Cardiac fibroblast (primary cell): Measurements from ENCODE around the gene BIRC3.

Experiments
- DNase-seq, 2 donors: peaks; one replicate each; pipeline versions ENCODE4 v3.0.0 to v3.0.0-alpha.2; 2010; ENCODE audit warnings: low read depth in 2 of 2
- H3K4me3 ChIP-seq, 2 donors: replicated peaks in 1 of 2; 1 replicate in 1 of 2; 2 replicates in 1 of 2; pipeline ENCODE4 v1.5.1; 2011; ENCODE audit warnings: low read depth in 2 of 2, low read length in 2 of 2, mild to moderate bottlenecking in 2 of 2, moderate library complexity in 1 of 2
- TF ChIP-seq, protein P1 (sequence below): IDR thresholded peaks from one replicate; pipeline ENCODE4 v1.5.1; 2011; ENCODE audit warnings: low read depth, mild to moderate bottlenecking, low read length, inconsistent platforms

BIRC3 gene

DNA sequence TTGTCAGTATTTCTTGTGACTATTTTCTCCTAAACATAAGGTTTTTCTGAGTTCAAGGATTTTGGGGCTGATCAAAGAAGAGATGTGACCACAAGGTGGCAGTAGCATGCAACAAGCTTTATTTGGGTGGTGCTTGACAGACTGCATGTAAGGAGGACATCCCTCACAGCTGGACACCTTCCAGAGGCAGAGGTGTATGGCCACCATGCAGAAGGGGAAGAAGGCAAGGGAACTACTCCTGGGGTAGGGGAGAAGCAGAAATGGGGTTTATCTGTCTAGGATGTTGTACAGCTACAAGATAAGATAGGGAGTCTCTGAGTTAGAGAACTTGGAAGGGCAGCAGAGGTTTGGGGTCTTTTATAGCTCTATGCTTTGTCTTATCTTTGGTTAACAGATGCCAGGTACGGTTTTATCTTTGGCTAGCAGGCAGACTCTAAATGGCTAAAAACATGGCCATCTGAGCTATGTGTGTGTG lies 24.6 kb downstream of the BIRC3 start:
- no peak overlapping the region for H3K4me3 ChIP-seq
- DNase-seq: peak; percentile 89 to 91
- TF ChIP-seq, protein P1, sequence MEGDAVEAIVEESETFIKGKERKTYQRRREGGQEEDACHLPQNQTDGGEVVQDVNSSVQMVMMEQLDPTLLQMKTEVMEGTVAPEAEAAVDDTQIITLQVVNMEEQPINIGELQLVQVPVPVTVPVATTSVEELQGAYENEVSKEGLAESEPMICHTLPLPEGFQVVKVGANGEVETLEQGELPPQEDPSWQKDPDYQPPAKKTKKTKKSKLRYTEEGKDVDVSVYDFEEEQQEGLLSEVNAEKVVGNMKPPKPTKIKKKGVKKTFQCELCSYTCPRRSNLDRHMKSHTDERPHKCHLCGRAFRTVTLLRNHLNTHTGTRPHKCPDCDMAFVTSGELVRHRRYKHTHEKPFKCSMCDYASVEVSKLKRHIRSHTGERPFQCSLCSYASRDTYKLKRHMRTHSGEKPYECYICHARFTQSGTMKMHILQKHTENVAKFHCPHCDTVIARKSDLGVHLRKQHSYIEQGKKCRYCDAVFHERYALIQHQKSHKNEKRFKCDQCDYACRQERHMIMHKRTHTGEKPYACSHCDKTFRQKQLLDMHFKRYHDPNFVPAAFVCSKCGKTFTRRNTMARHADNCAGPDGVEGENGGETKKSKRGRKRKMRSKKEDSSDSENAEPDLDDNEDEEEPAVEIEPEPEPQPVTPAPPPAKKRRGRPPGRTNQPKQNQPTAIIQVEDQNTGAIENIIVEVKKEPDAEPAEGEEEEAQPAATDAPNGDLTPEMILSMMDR: peak; percentile 83

DNA sequence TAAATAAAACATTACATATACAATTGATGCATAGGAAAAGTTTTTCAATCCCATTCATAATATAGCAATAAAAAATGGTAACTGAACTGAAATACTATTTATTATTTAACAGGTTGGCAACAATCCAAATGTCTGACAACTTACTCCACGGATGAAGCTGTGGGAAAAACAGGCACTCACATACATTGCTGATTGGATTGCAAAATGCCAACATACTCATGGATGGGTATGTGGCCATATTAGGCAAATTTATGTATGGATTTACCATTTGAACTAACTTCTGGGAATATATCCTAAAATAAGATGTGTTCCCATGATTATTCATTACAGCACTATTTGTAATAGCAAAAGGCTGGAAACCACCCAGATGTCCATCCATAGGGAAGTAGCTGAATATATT lies 26.5 kb downstream of the BIRC3 start:
- TF ChIP-seq, protein P1: no peak
- DNase-seq: peak; percentile 31 to 49
- no peak overlapping the region for H3K4me3 ChIP-seq

DNA sequence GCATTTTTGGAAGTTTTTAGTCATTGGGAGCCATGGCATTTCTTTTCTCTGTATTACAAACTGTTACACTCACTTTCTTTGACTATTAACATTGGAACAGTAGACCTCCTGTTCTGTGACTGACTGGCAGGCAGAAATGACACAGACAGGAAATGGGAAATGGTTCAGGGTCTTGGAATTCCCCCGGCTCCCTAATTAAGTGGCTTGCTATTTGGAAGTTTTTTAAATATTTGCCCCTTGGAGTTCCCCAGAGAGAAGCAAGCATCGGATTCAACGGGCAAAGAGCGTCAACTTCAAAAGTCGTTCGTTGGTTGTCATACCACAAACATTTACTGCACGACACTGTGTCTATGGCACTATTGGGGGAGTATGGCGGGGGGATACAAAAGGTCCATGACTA lies 28.6 kb downstream of the BIRC3 start:
- H3K4me3 ChIP-seq: peak overlapping the region; percentile 80 to 82
- TF ChIP-seq, protein P1: no peak
- peak; percentile 34 to 68 for DNase-seq

DNA sequence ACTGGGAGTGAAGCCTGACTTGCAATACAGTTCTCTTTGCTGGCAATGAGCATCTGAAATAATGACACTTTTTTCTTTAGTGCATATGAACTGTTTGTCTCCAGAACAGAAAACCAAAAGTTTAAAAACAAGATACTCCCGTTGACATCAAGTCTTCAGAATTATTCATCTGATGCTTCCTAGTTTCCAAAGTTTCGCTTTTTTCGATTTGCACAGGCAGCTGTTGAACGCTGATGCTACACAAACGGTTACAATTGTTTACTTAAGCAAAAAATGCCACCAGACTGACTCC lies 29.1 kb downstream of the BIRC3 start:
- peak overlapping the region; percentile 80 to 82 for H3K4me3 ChIP-seq
- TF ChIP-seq, protein P1: no peak
- DNase-seq: no peak

DNA sequence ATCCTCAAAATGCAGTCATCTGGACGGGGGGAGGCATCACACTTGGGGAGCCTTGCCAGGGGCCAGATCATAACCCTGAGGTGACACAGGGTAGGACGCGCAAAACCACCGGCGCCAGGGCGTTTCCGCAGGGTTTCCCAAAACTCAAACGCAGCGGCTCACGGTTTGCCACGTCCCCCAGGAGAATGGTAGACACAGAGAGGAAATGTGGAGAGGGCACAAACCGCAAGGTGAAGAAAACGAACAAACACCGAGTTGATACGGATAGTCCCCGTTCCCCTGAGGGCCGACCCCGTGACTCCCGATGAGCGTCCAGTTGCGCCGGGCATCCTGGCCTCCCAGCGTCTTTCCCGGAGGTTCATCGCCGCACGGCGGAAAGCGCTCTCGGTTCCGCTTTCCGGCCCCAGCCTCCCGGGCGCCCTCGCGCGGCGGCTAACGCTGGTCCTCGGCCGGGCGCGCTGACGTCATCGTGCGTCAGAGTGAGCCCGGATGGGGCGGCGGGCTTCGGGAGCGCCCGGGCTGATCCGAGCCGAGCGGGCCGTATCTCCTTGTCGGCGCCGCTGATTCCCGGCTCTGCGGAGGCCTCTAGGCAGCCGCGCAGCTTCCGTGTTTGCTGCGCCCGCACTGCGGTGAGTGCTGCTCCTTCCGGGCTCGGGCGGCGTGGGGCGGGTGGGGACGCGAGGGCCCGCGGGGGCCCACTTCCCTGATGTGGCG lies 29.6 kb downstream of the BIRC3 start, which contains the start of gene BIRC2:
TSS of gene BIRC2 (plus strand) at position 467 of the 714 bp plus-strand sequence. CDS start 2,641 bp downstream, outside the sequence.
- H3K4me3 ChIP-seq: peak within 1 kb of the TSS; percentile 80 to 82
- TF ChIP-seq, protein P1: peak; percentile 53
- DNase-seq: peak; percentile 91 to 94

DNA sequence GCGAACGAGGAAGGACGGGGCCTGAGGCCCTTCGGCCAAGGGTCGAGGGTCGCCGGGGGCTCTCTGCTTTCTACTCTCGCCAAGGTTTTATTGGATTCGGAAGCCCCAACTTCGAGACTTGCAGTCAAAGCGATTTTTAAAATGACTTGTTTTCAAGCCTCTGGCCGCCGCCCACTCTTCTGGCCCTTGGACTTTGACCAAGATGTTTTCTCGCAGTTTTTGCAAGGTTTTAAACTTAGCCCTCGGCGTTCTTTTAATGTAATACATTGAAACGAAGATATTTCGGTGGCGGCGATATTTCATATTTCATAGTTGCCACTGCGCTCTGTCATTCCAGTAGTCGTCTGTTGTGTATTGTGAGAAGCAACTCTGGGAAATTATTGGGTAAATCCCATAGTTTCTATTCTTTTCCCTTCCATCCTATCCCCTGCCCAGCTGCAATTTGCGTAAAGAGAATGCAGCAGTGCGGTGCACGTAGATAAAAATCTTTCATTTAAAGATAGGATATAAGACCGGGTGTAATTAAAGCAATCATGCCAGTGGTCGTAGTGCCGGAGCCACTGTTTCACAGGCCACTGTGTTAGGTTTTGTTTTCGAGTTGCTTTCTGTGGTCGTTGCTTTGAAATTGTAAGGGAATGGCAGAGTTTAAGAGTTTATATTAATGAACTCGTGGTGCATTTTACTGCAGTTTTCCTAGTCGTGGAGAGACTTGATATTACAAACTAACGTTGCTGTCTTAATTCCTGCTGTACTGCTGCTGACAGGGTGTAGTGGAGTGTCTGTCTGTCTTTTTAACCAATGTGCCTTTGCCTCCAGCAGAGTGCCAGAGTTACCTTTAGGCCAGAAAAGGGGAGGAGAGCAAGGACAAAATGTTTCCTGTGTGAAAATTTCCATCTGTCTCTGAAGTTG lies 30.4 kb downstream of the BIRC3 start:
- peak overlapping the region; percentile 80 to 82 for H3K4me3 ChIP-seq
- DNase-seq: peak; percentile 48 to 52
- TF ChIP-seq, protein P1: no peak
